Measurements from ENCODE around the gene TMEM92.

GRCh38 chr17:50280068-50280467 is 5.8 kb downstream of the TMEM92 start:
- TF ChIP-seq CTCF (IDR thresholded peaks at IDR 0.05; ENCODE audit: low read depth, low read length) (no peak), EZH2phosphoT487 (IDR thresholded peaks at IDR 0.05; ENCODE audit: low read depth) (no peak)

All from OCI-LY3 (cell line).